HEK293 (cell line): ENCODE results near the gene ABR.

Source experiments
- BCL11B ChIP-seq: fragments of 450-650 bp; formaldehyde crosslinking; IDR thresholded peaks from 2 replicates; pipeline ENCODE4 v1.5.1; 2016; ENCODE audit warnings: low read depth, missing biosample characterization, missing genetic modification characterization
- CTCF ChIP-seq: fragments of 450-650 bp; formaldehyde crosslinking; IDR thresholded peaks from 2 replicates; pipeline ENCODE4 v1.5.1; 2016; ENCODE audit warnings: missing biosample characterization, missing genetic modification characterization
- REST ChIP-seq: fragments of 450-650 bp; formaldehyde crosslinking; IDR thresholded peaks from 2 replicates; pipeline ENCODE4 v1.5.1; 2016; ENCODE audit warnings: missing biosample characterization, missing genetic modification characterization
- ZBTB49 ChIP-seq: fragments of 450-650 bp; formaldehyde crosslinking; IDR thresholded peaks from 2 replicates; pipeline ENCODE4 v1.5.1; 2016; ENCODE audit warnings: missing biosample characterization, missing genetic modification characterization, low read depth
- ZBTB7A ChIP-seq: fragments of 450-650 bp; formaldehyde crosslinking; IDR thresholded peaks from 2 replicates; pipeline ENCODE4 v1.5.1; 2016; ENCODE audit warnings: low read depth, missing biosample characterization, missing genetic modification characterization
- ZNF391 ChIP-seq: fragments of 450-650 bp; formaldehyde crosslinking; IDR thresholded peaks from 2 replicates; pipeline ENCODE4 v1.5.1; 2016; ENCODE audit warnings: low read depth, missing biosample characterization, missing genetic modification characterization, borderline replicate concordance
- ZNF416 ChIP-seq: fragments of 450-650 bp; formaldehyde crosslinking; IDR thresholded peaks from 2 replicates; pipeline ENCODE4 v1.5.1; 2016; ENCODE audit warnings: missing biosample characterization, missing genetic modification characterization
- ZNF473 ChIP-seq: fragments of 450-650 bp; formaldehyde crosslinking; IDR thresholded peaks from 2 replicates; pipeline ENCODE4 v1.5.1; 2017; ENCODE audit warnings: missing biosample characterization, missing genetic modification characterization
- ZNF548 ChIP-seq: fragments of 450-650 bp; formaldehyde crosslinking; IDR thresholded peaks from 2 replicates; pipeline ENCODE4 v1.5.1; 2016; ENCODE audit warnings: missing biosample characterization, missing genetic modification characterization
- ZNF660 ChIP-seq: fragments of 450-650 bp; IDR thresholded peaks from 2 replicates; pipeline ENCODE4 v1.5.1; 2018; ENCODE audit warnings: missing biosample characterization, mild to moderate bottlenecking, missing genetic modification characterization
- ZNF777 ChIP-seq: fragments of 450-650 bp; formaldehyde crosslinking; IDR thresholded peaks from 2 replicates; pipeline ENCODE4 v1.5.1; 2017; ENCODE audit warnings: missing biosample characterization, missing genetic modification characterization, borderline replicate concordance

- TF ChIP-seq ZNF660 (tag by site-specific recombination) (no peak), REST (no peak), CTCF (tag by site-specific recombination) (no peak), ZNF777 (tag by site-specific recombination) (no peak), ZBTB7A (tag by site-specific recombination) (no peak), ZNF391 (tag by site-specific recombination) (no peak), BCL11B (tag by site-specific recombination) (no peak), ZNF416 (no peak), ZNF548 (tag by site-specific recombination) (no peak), ZBTB49 (tag by site-specific recombination) (no peak), ZNF473 (no peak)
These were observed 69.3 kb downstream of the ABR start for GRCh38 chr17:1110541-1110861.
